ENCODE data around the gene SLC33A1.
"Not testable (repeated sequence)": the region's sequence is repeated elsewhere in the genome, so short reads cannot be mapped to it uniquely, and the experiment has no call there.

Gene SLC33A1

GRCh38 chr3:155860424-155860823 lies 6.2 kb upstream of the SLC33A1 start:
- not testable (repeated sequence) for DNase-seq (ENCODE audit: low read depth)

GRCh38 chr3:155859859-155860258 lies 5.6 kb upstream of the SLC33A1 start:
- peak overlapping the region; percentile 70 for H3K4me3 ChIP-seq (ENCODE audit: low read length)
- no peaks in the 10 kb centered on the region for H3K9me3 ChIP-seq (ENCODE audit: control insufficient read depth, low read length)
- H3K27me3 ChIP-seq (replicated peaks; ENCODE audit: control insufficient read depth, insufficient read depth, low read length) = no peaks in the 10 kb centered on the region
- H3K36me3 ChIP-seq (ENCODE audit: control insufficient read depth, insufficient read depth, low read length, severe bottlenecking) = no peaks in the 10 kb centered on the region
- DNase-seq (ENCODE audit: low read depth) = peak; percentile 60
- H3K4me1 ChIP-seq (ENCODE audit: control insufficient read depth, insufficient read depth, low read length) = no peaks in the 10 kb centered on the region
- H3K9ac ChIP-seq (ENCODE audit: low read length) = peak overlapping the region; percentile 62

More at GRCh38 chr3:155860424-155860823, 6.2 kb upstream of the SLC33A1 start:
- H3K27me3 ChIP-seq (replicated peaks; ENCODE audit: control insufficient read depth, insufficient read depth, low read length); H3K4me1 ChIP-seq (ENCODE audit: control insufficient read depth, insufficient read depth, low read length); H3K9ac ChIP-seq (ENCODE audit: low read length); H3K4me3 ChIP-seq (ENCODE audit: low read length); H3K36me3 ChIP-seq (ENCODE audit: control insufficient read depth, insufficient read depth, low read length, severe bottlenecking); H3K9me3 ChIP-seq (ENCODE audit: control insufficient read depth, low read length): not testable (repeated sequence)

- H3K4me3 ChIP-seq (ENCODE audit: low read length) = peak overlapping the region; percentile 94
- no peaks in the 10 kb centered on the region for H3K36me3 ChIP-seq (ENCODE audit: control insufficient read depth, insufficient read depth, low read length, severe bottlenecking)
- peaks cover 19% of the 10 kb centered on the region for H3K4me1 ChIP-seq (ENCODE audit: control insufficient read depth, insufficient read depth, low read length)
- DNase-seq (ENCODE audit: low read depth) = peak; percentile 61
- no peaks in the 10 kb centered on the region for H3K27me3 ChIP-seq (replicated peaks; ENCODE audit: control insufficient read depth, insufficient read depth, low read length)
- no peaks in the 10 kb centered on the region for H3K9me3 ChIP-seq (ENCODE audit: control insufficient read depth, low read length)
- H3K9ac ChIP-seq (ENCODE audit: low read length) = peak overlapping the region; percentile 90
Measured at GRCh38 chr3:155853214-155854140, 750 bp downstream of the SLC33A1 start.

- Histone ChIP-seq H3K9ac (ENCODE audit: low read length) (peak overlapping the region; percentile 90), H3K27me3 (replicated peaks; ENCODE audit: control insufficient read depth, insufficient read depth, low read length) (no peaks in the 10 kb centered on the region), H3K4me3 (ENCODE audit: low read length) (peak overlapping the region; percentile 94), H3K36me3 (ENCODE audit: control insufficient read depth, insufficient read depth, low read length, severe bottlenecking) (no peaks in the 10 kb centered on the region), H3K9me3 (ENCODE audit: control insufficient read depth, low read length) (no peaks in the 10 kb centered on the region), H3K4me1 (ENCODE audit: control insufficient read depth, insufficient read depth, low read length) (peaks cover 19% of the 10 kb centered on the region)
- DNase-seq (ENCODE audit: low read depth) = peak; percentile 22
Measured at GRCh38 chr3:155852341-155852740, 1.9 kb downstream of the SLC33A1 start.

- not testable (repeated sequence) for DNase-seq (ENCODE audit: low read depth); H3K9me3 ChIP-seq (ENCODE audit: control insufficient read depth, low read length); H3K27me3 ChIP-seq (replicated peaks; ENCODE audit: control insufficient read depth, insufficient read depth, low read length); H3K36me3 ChIP-seq (ENCODE audit: control insufficient read depth, insufficient read depth, low read length, severe bottlenecking); H3K9ac ChIP-seq (ENCODE audit: low read length)
- Histone ChIP-seq H3K4me1 (ENCODE audit: control insufficient read depth, insufficient read depth, low read length) (peaks cover 19% of the 10 kb centered on the region), H3K4me3 (ENCODE audit: low read length) (peak overlapping the region; percentile 23)
Measured at GRCh38 chr3:155849404-155849803, 4.8 kb downstream of the SLC33A1 start.

GRCh38 chr3:155847993-155848392 lies 6.2 kb downstream of the SLC33A1 start:
- H3K9ac ChIP-seq (ENCODE audit: low read length) = no peak overlapping the region
- DNase-seq (ENCODE audit: low read depth) = no peak
- peaks cover 19% of the 10 kb centered on the region for H3K4me1 ChIP-seq (ENCODE audit: control insufficient read depth, insufficient read depth, low read length)
- no peak overlapping the region for H3K4me3 ChIP-seq (ENCODE audit: low read length)
- no peaks in the 10 kb centered on the region for H3K9me3 ChIP-seq (ENCODE audit: control insufficient read depth, low read length)
- no peaks in the 10 kb centered on the region for H3K27me3 ChIP-seq (replicated peaks; ENCODE audit: control insufficient read depth, insufficient read depth, low read length)
- H3K36me3 ChIP-seq (ENCODE audit: control insufficient read depth, insufficient read depth, low read length, severe bottlenecking) = peaks cover 5% of the 10 kb centered on the region

- H3K36me3 ChIP-seq (ENCODE audit: control insufficient read depth, insufficient read depth, low read length, severe bottlenecking) = peaks cover 5% of the 10 kb centered on the region
- peaks cover 5% of the 10 kb centered on the region for H3K4me1 ChIP-seq (ENCODE audit: control insufficient read depth, insufficient read depth, low read length)
- no peaks in the 10 kb centered on the region for H3K27me3 ChIP-seq (replicated peaks; ENCODE audit: control insufficient read depth, insufficient read depth, low read length)
- DNase-seq (ENCODE audit: low read depth) = no peak
- no peaks in the 10 kb centered on the region for H3K9me3 ChIP-seq (ENCODE audit: control insufficient read depth, low read length)
- H3K9ac ChIP-seq (ENCODE audit: low read length) = no peak overlapping the region
- no peak overlapping the region for H3K4me3 ChIP-seq (ENCODE audit: low read length)
Measured at GRCh38 chr3:155846119-155846518, 8.1 kb downstream of the SLC33A1 start.

- H3K4me3 ChIP-seq (ENCODE audit: low read length) = no peak overlapping the region
- no peaks in the 10 kb centered on the region for H3K27me3 ChIP-seq (replicated peaks; ENCODE audit: control insufficient read depth, insufficient read depth, low read length)
- no peaks in the 10 kb centered on the region for H3K4me1 ChIP-seq (ENCODE audit: control insufficient read depth, insufficient read depth, low read length)
- DNase-seq (ENCODE audit: low read depth) = no peak
- H3K9ac ChIP-seq (ENCODE audit: low read length) = no peak overlapping the region
- H3K9me3 ChIP-seq (ENCODE audit: control insufficient read depth, low read length) = no peaks in the 10 kb centered on the region
- H3K36me3 ChIP-seq (ENCODE audit: control insufficient read depth, insufficient read depth, low read length, severe bottlenecking) = peaks cover 5% of the 10 kb centered on the region
Measured at GRCh38 chr3:155843569-155843968, 10.7 kb downstream of the SLC33A1 start.

GRCh38 chr3:155835341-155836071 lies 18.7 kb downstream of the SLC33A1 start:
- no peak for DNase-seq (ENCODE audit: low read depth)
- H3K27me3 ChIP-seq (replicated peaks; ENCODE audit: control insufficient read depth, insufficient read depth, low read length) = no peaks in the 10 kb centered on the region
- no peak overlapping the region for H3K9ac ChIP-seq (ENCODE audit: low read length)
- H3K9me3 ChIP-seq (ENCODE audit: control insufficient read depth, low read length) = no peaks in the 10 kb centered on the region
- peaks cover 19% of the 10 kb centered on the region for H3K4me1 ChIP-seq (ENCODE audit: control insufficient read depth, insufficient read depth, low read length)
- H3K4me3 ChIP-seq (ENCODE audit: low read length) = no peak overlapping the region
- H3K36me3 ChIP-seq (ENCODE audit: control insufficient read depth, insufficient read depth, low read length, severe bottlenecking) = peaks cover 9% of the 10 kb centered on the region

GRCh38 chr3:155828490-155829098 lies 25.6 kb downstream of the SLC33A1 start:
- not testable (repeated sequence) for H3K9me3 ChIP-seq (ENCODE audit: control insufficient read depth, low read length); H3K27me3 ChIP-seq (replicated peaks; ENCODE audit: control insufficient read depth, insufficient read depth, low read length); H3K9ac ChIP-seq (ENCODE audit: low read length); DNase-seq (ENCODE audit: low read depth); H3K4me3 ChIP-seq (ENCODE audit: low read length)
- peaks cover 28% of the 10 kb centered on the region for H3K36me3 ChIP-seq (ENCODE audit: control insufficient read depth, insufficient read depth, low read length, severe bottlenecking)
- peaks cover 18% of the 10 kb centered on the region for H3K4me1 ChIP-seq (ENCODE audit: control insufficient read depth, insufficient read depth, low read length)

GRCh38 chr3:155815030-155815545 lies 39.1 kb downstream of the SLC33A1 start:
- Histone ChIP-seq H3K27me3 (replicated peaks; ENCODE audit: control insufficient read depth, insufficient read depth, low read length) (no peaks in the 10 kb centered on the region), H3K9ac (ENCODE audit: low read length) (no peak overlapping the region), H3K9me3 (ENCODE audit: control insufficient read depth, low read length) (no peaks in the 10 kb centered on the region), H3K4me3 (ENCODE audit: low read length) (no peak overlapping the region), H3K4me1 (ENCODE audit: control insufficient read depth, insufficient read depth, low read length) (no peaks in the 10 kb centered on the region), H3K36me3 (ENCODE audit: control insufficient read depth, insufficient read depth, low read length, severe bottlenecking) (no peaks in the 10 kb centered on the region)
- no peak for DNase-seq (ENCODE audit: low read depth)

Measured in adipocyte (in vitro differentiated cells).